ENCODE results near the gene XXYLT1. TPM values are rescaled to one million over a fixed set of nuclear protein-coding genes. Genes with fewer than 3 reads are reported as not detected.
"Not testable (repeated sequence)": the region's sequence is repeated elsewhere in the genome, so short reads cannot be mapped to it uniquely, and the experiment has no call there.

XXYLT1 gene
- total and polyA plus RNA-seq, 8 donors: 1.8 to 5.0 (median 2.6) TPM

DNA sequence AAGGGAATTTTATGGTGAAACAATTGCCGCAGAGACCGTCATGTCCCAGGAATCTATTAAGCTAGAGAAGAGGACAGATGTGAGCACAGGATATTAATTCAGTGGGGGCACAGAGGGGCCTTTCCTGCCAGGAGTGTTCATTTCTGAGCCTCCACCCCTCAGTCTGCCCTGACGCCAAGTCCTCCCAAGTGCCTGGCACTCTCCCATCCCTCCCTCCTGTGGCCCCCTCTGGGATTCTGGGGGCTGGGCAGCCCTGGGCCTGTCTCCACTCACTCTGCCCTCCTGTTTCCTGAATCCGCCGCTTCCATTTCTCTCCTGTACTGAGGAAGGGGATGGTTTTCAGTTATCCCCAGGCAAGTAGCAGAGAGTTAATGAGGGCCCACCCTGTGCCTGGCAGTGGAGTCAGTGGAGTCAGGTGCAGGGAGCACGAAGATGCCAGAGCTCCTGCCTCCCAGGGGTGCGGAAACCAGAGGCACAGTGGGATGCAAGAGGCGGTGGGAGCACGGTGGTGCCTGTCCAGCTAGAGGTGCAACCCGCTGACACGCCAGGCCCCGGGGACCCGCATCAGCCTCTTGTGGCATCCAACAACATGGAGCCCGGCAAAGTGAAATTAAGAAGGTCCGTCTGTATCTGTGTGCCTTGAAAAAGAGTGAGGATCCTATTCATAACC is 212.5 kb downstream of the XXYLT1 start:
- WGBS, 2 donors: 84 to 85% methylated on average over 15 of the region's 15 CpGs
- Histone ChIP-seq H3K36me3 (no peaks in the 10 kb centered on the region), H3K9me3 (no peaks in the 10 kb centered on the region), H3K4me3 (no peak overlapping the region), H3K27me3 (no peaks in the 10 kb centered on the region), H3K27ac (no peak overlapping the region), H3K4me1 (no peaks in the 10 kb centered on the region)
- intact Hi-C loops (cut with DNase I): no loop called here
- no peak for FAIRE-seq
- ATAC-seq: no peak
- DNase-seq: peak in 1 of 6 donors; percentile 42
- TF ChIP-seq, protein P1, sequence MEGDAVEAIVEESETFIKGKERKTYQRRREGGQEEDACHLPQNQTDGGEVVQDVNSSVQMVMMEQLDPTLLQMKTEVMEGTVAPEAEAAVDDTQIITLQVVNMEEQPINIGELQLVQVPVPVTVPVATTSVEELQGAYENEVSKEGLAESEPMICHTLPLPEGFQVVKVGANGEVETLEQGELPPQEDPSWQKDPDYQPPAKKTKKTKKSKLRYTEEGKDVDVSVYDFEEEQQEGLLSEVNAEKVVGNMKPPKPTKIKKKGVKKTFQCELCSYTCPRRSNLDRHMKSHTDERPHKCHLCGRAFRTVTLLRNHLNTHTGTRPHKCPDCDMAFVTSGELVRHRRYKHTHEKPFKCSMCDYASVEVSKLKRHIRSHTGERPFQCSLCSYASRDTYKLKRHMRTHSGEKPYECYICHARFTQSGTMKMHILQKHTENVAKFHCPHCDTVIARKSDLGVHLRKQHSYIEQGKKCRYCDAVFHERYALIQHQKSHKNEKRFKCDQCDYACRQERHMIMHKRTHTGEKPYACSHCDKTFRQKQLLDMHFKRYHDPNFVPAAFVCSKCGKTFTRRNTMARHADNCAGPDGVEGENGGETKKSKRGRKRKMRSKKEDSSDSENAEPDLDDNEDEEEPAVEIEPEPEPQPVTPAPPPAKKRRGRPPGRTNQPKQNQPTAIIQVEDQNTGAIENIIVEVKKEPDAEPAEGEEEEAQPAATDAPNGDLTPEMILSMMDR (IDR thresholded peaks at IDR 0.05): no peak

DNA sequence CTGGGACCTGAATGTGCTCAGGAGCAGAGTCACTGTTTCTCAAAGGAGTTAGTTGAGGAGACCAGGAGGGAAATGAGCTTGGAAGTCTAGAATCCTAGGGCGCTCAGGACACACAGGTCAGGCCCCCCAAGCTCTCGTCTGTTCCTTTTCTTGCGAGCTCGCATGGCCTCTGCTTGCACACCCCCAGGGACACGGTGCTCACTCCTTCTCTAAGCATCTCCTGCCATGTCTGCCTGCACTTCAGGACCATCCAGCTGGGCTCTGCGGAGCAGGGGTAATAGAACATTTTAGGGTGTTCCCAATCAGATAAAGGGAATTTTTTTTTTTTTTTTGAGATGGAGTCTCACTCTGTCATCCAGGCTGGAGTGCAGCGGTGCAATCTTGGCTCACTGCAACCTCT is 213.2 kb downstream of the XXYLT1 start:
- intact Hi-C loops (cut with DNase I): no loop called here
- Histone ChIP-seq H3K36me3 (no peaks in the 10 kb centered on the region), H3K27me3 (no peaks in the 10 kb centered on the region), H3K4me1 (no peaks in the 10 kb centered on the region), H3K9me3 (no peaks in the 10 kb centered on the region), H3K4me3 (no peak overlapping the region), H3K27ac (no peak overlapping the region)
- TF ChIP-seq, protein P1 (IDR thresholded peaks at IDR 0.05): no peak
- DNase-seq (no peak), ATAC-seq (no peak), FAIRE-seq (no peak)
- WGBS, 2 donors: 89 to 92% methylated on average over 7 of the region's 7 CpGs

GRCh38 chr3:195056506-195056905 is 214.5 kb downstream of the XXYLT1 start:
- Histone ChIP-seq H3K9me3 (no peaks in the 10 kb centered on the region), H3K36me3 (no peaks in the 10 kb centered on the region), H3K4me1 (no peaks in the 10 kb centered on the region), H3K27me3 (no peaks in the 10 kb centered on the region), H3K4me3 (no peak overlapping the region), H3K27ac (no peak overlapping the region)
- DNase-seq (peak in 1 of 6 donors; percentile 29), FAIRE-seq (no peak), ATAC-seq (no peak)
- intact Hi-C loops (cut with DNase I): no loop called here
- TF ChIP-seq, protein P1 (IDR thresholded peaks at IDR 0.05): no peak
- WGBS, 2 donors: 55 to 65% methylated on average over 5 of the region's 5 CpGs

DNA sequence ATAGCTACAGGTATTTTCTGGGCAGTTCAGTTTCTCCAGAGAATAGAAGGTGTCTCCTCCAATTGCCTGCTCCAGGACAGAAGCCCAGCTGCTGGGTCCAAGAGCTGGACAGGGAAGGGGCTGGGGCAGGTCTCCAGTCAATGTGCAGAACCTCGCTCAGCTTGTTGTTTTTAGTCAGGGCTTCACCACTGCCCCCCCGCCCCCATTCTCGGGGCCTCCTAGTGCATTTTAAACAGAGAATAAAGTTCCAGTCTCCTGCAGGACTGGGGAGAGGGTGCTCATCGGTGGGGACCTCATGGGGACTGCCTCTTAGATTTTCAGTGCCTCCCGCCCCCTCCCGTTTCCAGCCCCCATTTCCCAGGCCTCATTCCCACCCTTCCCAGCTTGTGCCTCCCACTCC is 216.6 kb downstream of the XXYLT1 start:
- Histone ChIP-seq H3K9me3 (no peaks in the 10 kb centered on the region), H3K36me3 (no peaks in the 10 kb centered on the region), H3K4me1 (no peaks in the 10 kb centered on the region), H3K27me3 (no peaks in the 10 kb centered on the region), H3K4me3 (no peak overlapping the region), H3K27ac (no peak overlapping the region)
- intact Hi-C loops (cut with DNase I): no loop called here
- DNase-seq (no peak), FAIRE-seq (no peak), ATAC-seq (no peak)
- 69 to 70% methylated on average over 6 of the region's 6 CpGs for WGBS, 2 donors
- TF ChIP-seq, protein P1 (IDR thresholded peaks at IDR 0.05): no peak

GRCh38 chr3:195052939-195053338 is 218.0 kb downstream of the XXYLT1 start:
- 73 to 75% methylated on average over 6 of the region's 6 CpGs for WGBS, 2 donors
- Histone ChIP-seq H3K27me3 (no peaks in the 10 kb centered on the region), H3K4me3 (no peak overlapping the region), H3K4me1 (no peaks in the 10 kb centered on the region), H3K27ac (no peak overlapping the region), H3K36me3 (no peaks in the 10 kb centered on the region), H3K9me3 (no peaks in the 10 kb centered on the region)
- TF ChIP-seq, protein P1 (IDR thresholded peaks at IDR 0.05): no peak
- DNase-seq (no peak), ATAC-seq (no peak), FAIRE-seq (no peak)
- intact Hi-C loops (cut with DNase I): no loop called here

DNA sequence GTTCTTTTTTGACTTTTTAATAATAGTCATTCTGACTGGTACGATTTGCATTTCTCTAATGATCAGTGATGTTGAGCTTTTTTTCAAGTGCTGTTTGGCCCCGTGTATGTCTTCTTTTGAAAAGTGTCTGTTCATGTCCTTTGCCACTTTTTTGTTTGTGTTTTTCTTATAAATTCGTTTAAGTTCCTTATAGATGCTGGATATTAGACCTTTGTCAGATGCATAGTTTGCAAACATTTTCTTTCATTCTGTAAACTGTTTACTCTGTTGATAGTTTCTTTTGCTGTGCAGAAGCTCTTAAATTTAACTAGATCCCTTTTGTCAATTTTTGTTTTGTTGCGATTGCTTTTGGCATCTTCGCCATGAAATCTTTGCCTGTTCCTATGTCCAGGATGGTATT is 220.7 kb downstream of the XXYLT1 start:
- 69 to 78% methylated on average over 5 of the region's 5 CpGs for WGBS, 2 donors

More for the DNA sequence above, 220.7 kb downstream of the XXYLT1 start:
- H3K4me3 ChIP-seq; H3K4me1 ChIP-seq; DNase-seq; H3K27ac ChIP-seq; intact Hi-C loops (cut with DNase I); H3K27me3 ChIP-seq; FAIRE-seq; H3K9me3 ChIP-seq; H3K36me3 ChIP-seq; ATAC-seq: not testable (repeated sequence)

Data from pancreas (tissue), 10 donors.